Retinal pigment epithelial cell (primary cell): ENCODE measurements around the gene XIST.
"Not testable (repeated sequence)": the region's sequence is repeated elsewhere in the genome, so short reads cannot be mapped to it uniquely, and the experiment has no call there.

Source experiments
- DNase-seq: peaks from one replicate; pipeline ENCODE4 v3.0.0-alpha.2; 2010; ENCODE audit warnings: low read depth
- H3K4me3 ChIP-seq: 2 replicates; pipeline ENCODE4 v1.5.1; 2011; ENCODE audit warnings: mild to moderate bottlenecking, low read length, control low read depth, moderate library complexity
- CTCF ChIP-seq: conservative IDR thresholded peaks from 2 replicates; pipeline ENCODE4 v1.5.1; 2011; ENCODE audit warnings: low read depth, low read length, control low read depth, inconsistent platforms

The XIST gene

GRCh38 chrX:73821921-73822559 lies 30.5 kb downstream of the XIST start:
- no peak overlapping the region for H3K4me3 ChIP-seq
- no peak for DNase-seq
- no peak for TF ChIP-seq CTCF

- not testable (repeated sequence) for DNase-seq, H3K4me3 ChIP-seq
These were observed 32.5 kb downstream of the XIST start for GRCh38 chrX:73819864-73820558.

GRCh38 chrX:73818200-73819116 lies 34.1 kb downstream of the XIST start:
- H3K4me3 ChIP-seq = no peak overlapping the region
- no peak for TF ChIP-seq CTCF

GRCh38 chrX:73817393-73818199 lies 34.9 kb downstream of the XIST start:
- no peak overlapping the region for H3K4me3 ChIP-seq
- TF ChIP-seq CTCF = no peak
- no peak for DNase-seq

More at GRCh38 chrX:73818200-73819116, 34.1 kb downstream of the XIST start:
- DNase-seq = no peak

- DNase-seq = no peak
- H3K4me3 ChIP-seq = no peak overlapping the region
- TF ChIP-seq CTCF = no peak
These were observed 40.3 kb downstream of the XIST start for GRCh38 chrX:73812256-73812655.

- not testable (repeated sequence) for DNase-seq, H3K4me3 ChIP-seq
These were observed 48.4 kb downstream of the XIST start for GRCh38 chrX:73804109-73804508.

- no peak for DNase-seq
- no peak for TF ChIP-seq CTCF
- H3K4me3 ChIP-seq = no peak overlapping the region
These were observed 52.6 kb downstream of the XIST start for GRCh38 chrX:73799888-73800287.

GRCh38 chrX:73792511-73792910 lies 60.0 kb downstream of the XIST start:
- not testable (repeated sequence) for H3K4me3 ChIP-seq, DNase-seq
